ENCODE measurements around the gene TMED4. TPM values are rescaled to one million over a fixed set of nuclear protein-coding genes. Genes with fewer than 3 reads are reported as not detected.
"Not testable (repeated sequence)": the region's sequence is repeated elsewhere in the genome, so short reads cannot be mapped to it uniquely, and the experiment has no call there.

Gene TMED4
- total RNA-seq, 2 donors from 2014 or later: 97.9 to 104 TPM

- H3K4me1 Mint-ChIP-seq (ENCODE audit: low read depth in 2 of 2); H3K27ac Mint-ChIP-seq; DNase-seq (ENCODE audit: low spot score); H3K4me3 Mint-ChIP-seq; H3K9me3 Mint-ChIP-seq; H3K36me3 Mint-ChIP-seq; ATAC-seq: not testable (repeated sequence)
- peaks cover 21 to 23% of the 10 kb centered on the region in 2 donors for H3K27me3 Mint-ChIP-seq
Measured at GRCh38 chr7:44552473-44553005, 29.5 kb downstream of the TMED4 start.

GRCh38 chr7:44549457-44549856 is 32.6 kb downstream of the TMED4 start:
- peaks cover 25 to 32% of the 10 kb centered on the region in 2 donors for H3K27me3 Mint-ChIP-seq
- H3K4me1 Mint-ChIP-seq (ENCODE audit: low read depth in 2 of 2): no peaks in the 10 kb centered on the region
- DNase-seq (ENCODE audit: low spot score) (no peak), ATAC-seq (no peak)
- no peak overlapping the region for H3K27ac Mint-ChIP-seq
- H3K9me3 Mint-ChIP-seq: no peaks in the 10 kb centered on the region
- H3K4me3 Mint-ChIP-seq: no peak overlapping the region
- no peaks in the 10 kb centered on the region for H3K36me3 Mint-ChIP-seq

DNA sequence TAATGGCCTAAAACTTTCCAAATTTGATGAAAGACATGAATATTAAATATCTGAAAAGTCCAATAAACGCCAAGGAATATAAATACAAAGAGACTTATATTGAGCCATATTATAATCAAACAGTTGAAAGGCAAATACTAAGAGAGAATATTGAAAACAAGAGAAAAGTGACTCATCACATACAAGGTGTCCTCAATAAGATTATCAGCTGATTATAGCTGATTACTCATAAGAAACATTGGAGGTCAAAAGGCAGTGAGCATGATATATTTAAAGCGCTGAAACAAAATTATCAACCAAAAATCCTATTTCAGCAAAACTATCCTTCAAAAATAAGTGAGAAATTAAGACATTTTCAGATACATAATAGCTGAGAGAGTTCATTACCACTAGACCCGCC is 33.1 kb downstream of the TMED4 start:
- Mint-ChIP-seq H3K27me3 (peaks cover 25 to 32% of the 10 kb centered on the region in 2 donors), H3K36me3 (no peaks in the 10 kb centered on the region), H3K27ac (no peak overlapping the region), H3K4me1 (ENCODE audit: low read depth in 2 of 2) (no peaks in the 10 kb centered on the region), H3K9me3 (no peaks in the 10 kb centered on the region), H3K4me3 (no peak overlapping the region)
- DNase-seq (ENCODE audit: low spot score): no peak
- no peak for ATAC-seq

DNA sequence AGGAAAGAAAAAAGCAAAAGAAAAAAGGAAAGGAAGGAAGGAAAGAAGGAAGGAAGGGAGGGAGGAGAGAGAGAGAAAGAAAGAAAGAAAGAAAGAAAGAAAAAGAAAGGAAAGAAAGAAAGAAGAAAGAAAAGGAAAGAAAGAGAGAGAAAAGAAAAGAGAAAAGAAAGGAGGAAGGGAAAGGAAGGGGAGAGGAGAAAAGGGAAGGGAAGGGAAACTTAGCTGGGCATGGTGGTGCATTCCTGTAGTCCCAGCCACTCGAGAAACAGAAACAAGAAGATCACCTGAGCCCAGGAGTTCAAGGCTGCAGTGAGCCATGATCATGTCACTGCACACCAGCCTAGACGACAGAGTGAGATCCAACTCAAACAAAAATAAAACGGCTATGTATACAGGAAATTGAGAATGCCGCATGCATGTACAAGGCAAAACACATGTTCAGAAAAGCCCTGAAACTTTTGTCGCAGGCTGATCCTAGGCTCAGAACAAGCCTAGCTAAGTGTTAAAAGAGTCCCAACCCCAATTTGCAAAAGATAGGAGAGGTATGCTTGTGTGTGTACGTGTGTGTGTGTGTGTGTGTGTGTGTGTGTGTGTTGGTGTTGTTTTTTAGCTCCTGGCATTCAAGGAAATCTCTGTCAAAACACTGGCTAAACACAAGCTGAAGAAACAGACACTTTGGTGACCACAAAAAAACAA is 34.3 kb downstream of the TMED4 start:
- H3K27ac Mint-ChIP-seq: no peak overlapping the region
- ATAC-seq (no peak), DNase-seq (ENCODE audit: low spot score) (no peak)
- H3K4me1 Mint-ChIP-seq (ENCODE audit: low read depth in 2 of 2): no peaks in the 10 kb centered on the region
- H3K4me3 Mint-ChIP-seq: no peak overlapping the region
- no peaks in the 10 kb centered on the region for H3K36me3 Mint-ChIP-seq
- H3K9me3 Mint-ChIP-seq: no peaks in the 10 kb centered on the region
- H3K27me3 Mint-ChIP-seq: peaks cover 22 to 26% of the 10 kb centered on the region in 2 donors

DNA sequence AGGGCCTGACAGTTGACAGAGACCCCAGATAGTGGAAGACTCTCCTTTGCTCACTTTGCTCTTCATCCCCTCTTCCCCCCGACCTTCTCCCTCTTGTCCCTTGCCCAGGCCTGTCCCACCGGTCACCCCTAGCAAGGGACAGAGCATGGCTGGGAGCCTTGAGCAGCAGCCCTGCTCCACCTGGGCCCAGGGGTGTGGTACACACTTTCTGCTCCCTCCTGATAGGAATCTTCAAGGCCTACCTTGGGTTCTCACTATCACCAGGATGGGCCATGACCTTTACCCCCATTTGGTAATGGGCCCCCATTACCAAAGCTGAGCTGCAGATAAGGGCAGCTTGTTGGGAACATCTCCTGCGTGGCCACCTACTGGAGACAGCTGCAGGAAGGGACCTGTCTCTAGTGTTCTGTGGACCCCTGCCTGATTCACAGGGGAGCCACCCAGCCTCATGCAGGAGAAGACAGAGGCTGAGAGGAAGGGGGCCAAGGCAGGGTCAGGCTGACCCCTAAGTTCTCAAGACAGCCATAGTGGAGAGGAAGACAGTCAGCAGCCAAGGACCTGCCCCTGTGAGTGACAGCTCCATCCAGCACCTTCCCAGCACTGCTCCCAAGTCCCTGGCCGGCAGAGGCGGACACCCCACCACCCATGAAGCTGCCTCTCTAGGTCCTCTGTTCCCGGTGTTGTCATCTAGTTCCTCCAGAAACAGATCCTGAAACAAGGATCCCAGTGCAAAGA is 40.0 kb downstream of the TMED4 start:
- H3K27me3 Mint-ChIP-seq: peaks cover 0 to 6% of the 10 kb centered on the region in 2 donors
- H3K27ac Mint-ChIP-seq: no peak overlapping the region
- H3K36me3 Mint-ChIP-seq: no peaks in the 10 kb centered on the region
- H3K4me3 Mint-ChIP-seq: no peak overlapping the region
- no peaks in the 10 kb centered on the region for H3K9me3 Mint-ChIP-seq
- DNase-seq (ENCODE audit: low spot score): no peak
- no peak for ATAC-seq
- no peaks in the 10 kb centered on the region for H3K4me1 Mint-ChIP-seq (ENCODE audit: low read depth in 2 of 2)

- Mint-ChIP-seq H3K27ac (no peak within 1 kb of the TSS), H3K4me1 (ENCODE audit: low read depth in 2 of 2) (no peaks in the 10 kb centered on the region), H3K27me3 (no peaks in the 10 kb centered on the region), H3K4me3 (no peak within 1 kb of the TSS), H3K36me3 (no peaks in the 10 kb centered on the region), H3K9me3 (no peaks in the 10 kb centered on the region)
- DNase-seq (ENCODE audit: low spot score) (no peak), ATAC-seq (peak; percentile 8 to 12)
Measured at GRCh38 chr7:44541028-44541869, 40.8 kb downstream of the TMED4 start, which contains the start of gene NPC1L1. Gene NPC1L1 (minus strand): TSS chr7:44541330. CDS start chr7:44541259, 71 bp downstream.

DNA sequence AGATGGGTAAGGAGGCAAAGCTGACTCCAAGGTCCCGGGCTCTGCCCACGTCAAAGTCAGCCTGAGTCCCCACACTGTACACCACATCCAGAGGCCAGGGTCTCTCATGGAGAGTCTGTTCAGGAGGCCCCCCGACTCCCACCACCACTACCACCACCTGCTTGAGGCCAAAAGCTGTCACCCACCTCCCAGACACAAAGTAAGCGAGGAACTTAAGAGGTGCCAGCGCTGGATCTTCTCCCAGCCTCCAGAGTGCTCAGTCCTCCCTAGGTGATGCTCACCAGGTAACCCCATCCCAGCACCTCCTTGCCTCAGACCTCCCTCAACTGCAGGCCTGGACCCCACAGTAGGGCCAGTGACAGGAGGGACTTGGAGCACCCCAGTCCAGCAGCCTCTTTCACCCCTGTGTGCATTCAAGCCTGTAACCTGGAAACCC is 41.4 kb downstream of the TMED4 start:
- DNase-seq (ENCODE audit: low spot score) (no peak), ATAC-seq (peak in 1 of 2 donors; percentile 2)
- no peak overlapping the region for H3K27ac Mint-ChIP-seq
- no peaks in the 10 kb centered on the region for H3K9me3 Mint-ChIP-seq
- H3K4me3 Mint-ChIP-seq: no peak overlapping the region
- no peaks in the 10 kb centered on the region for H3K4me1 Mint-ChIP-seq (ENCODE audit: low read depth in 2 of 2)
- no peaks in the 10 kb centered on the region for H3K27me3 Mint-ChIP-seq
- H3K36me3 Mint-ChIP-seq: no peaks in the 10 kb centered on the region

DNA sequence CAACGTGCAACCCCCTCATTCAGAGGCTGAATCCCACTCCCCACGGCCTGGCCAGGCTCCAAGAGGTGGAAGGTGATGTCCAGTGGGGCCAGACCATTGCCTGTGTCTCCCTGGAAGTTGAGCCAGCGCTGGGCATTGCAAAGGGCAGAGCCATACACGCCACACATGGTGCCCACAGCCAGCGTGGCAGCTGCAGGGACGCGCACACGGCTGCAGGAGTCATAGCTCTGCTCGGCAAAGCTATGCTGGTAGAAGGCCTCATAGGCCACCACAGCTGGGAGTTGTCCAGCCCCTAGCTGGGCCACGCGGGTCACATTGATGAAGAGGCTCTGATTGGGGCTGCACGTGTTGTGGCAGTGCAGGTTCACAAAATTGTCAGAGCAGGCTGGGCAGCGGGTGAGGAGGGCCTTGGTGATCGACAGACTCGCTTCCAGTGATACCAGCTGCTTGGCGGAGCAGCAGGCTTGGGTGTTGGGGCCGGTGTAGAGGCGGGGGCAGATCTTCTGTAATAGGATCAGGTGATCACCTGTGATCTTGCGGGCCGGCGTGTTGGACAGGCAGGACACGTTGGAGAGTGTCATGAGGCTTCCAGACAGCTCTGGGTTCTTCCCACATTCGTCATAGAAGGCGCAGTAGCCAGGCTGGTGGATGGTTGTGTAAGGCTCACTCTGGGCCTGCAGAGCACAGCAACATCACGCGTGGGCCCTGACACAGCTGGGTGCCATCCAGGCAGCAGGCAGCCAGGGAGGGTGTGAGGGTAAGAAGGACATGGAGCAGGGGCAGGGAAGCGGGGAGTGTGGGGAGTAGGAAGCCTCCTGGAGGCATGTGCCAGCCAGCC is 42.1 kb downstream of the TMED4 start:
- ATAC-seq (peak; percentile 3 to 26), DNase-seq (ENCODE audit: low spot score) (no peak)
- no peak overlapping the region for H3K27ac Mint-ChIP-seq
- no peaks in the 10 kb centered on the region for H3K9me3 Mint-ChIP-seq
- H3K27me3 Mint-ChIP-seq: no peaks in the 10 kb centered on the region
- no peak overlapping the region for H3K4me3 Mint-ChIP-seq
- no peaks in the 10 kb centered on the region for H3K36me3 Mint-ChIP-seq
- no peaks in the 10 kb centered on the region for H3K4me1 Mint-ChIP-seq (ENCODE audit: low read depth in 2 of 2)

DNA sequence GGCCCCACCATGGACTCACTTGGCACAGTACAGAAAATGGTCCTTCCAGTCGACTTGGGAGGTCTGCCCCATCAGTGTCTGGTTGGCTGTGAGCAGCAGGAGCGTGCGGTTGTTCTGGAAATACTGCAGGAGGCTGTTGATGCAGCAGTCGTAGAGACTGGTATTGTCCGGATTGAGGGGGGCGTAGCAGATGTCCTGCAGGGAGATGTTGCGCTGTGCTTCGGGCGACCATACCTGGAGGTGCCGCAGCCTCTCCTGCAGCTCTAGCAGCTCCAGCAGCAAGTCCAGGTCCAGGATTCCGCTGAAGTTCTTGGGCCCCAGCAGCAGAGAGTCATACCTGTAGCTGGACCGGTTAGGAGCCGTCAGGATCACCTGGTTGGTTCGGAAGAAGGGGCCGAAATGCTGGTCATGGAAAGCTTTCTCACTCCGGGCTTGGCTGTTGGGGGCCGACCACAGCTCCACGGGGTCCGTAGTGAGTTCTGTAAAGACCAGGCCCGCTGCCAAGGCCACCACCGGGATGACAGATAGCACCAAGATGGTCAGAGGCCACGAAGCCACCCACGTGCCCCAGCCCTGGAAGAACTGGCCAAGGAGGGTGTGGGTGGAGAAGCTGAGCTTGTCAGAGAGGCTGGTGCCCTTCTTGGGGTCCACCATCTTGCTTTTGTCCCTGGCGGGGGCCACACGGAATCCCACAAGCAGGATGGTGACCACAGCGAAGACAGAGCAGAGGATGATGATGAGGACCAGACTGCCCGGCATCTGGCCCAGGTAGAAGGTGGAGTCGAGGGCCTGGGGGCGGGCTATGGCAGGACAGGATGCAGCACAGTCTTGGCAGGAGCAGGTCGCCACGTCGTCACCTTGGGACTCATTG is 43.0 kb downstream of the TMED4 start:
- Mint-ChIP-seq H3K9me3 (no peaks in the 10 kb centered on the region), H3K27ac (no peak overlapping the region), H3K4me1 (ENCODE audit: low read depth in 2 of 2) (no peaks in the 10 kb centered on the region), H3K36me3 (no peaks in the 10 kb centered on the region), H3K4me3 (no peak overlapping the region), H3K27me3 (no peaks in the 10 kb centered on the region)
- ATAC-seq: no peak
- no peak for DNase-seq (ENCODE audit: low spot score)

- no peak for ATAC-seq
- H3K9me3 Mint-ChIP-seq: no peaks in the 10 kb centered on the region
- DNase-seq (ENCODE audit: low spot score): no peak
- H3K4me1 Mint-ChIP-seq (ENCODE audit: low read depth in 2 of 2): no peaks in the 10 kb centered on the region
- H3K27me3 Mint-ChIP-seq: no peaks in the 10 kb centered on the region
- H3K4me3 Mint-ChIP-seq: no peak overlapping the region
- H3K27ac Mint-ChIP-seq: no peak overlapping the region
- H3K36me3 Mint-ChIP-seq: no peaks in the 10 kb centered on the region
Measured at GRCh38 chr7:44538093-44538797, 43.8 kb downstream of the TMED4 start.

DNA sequence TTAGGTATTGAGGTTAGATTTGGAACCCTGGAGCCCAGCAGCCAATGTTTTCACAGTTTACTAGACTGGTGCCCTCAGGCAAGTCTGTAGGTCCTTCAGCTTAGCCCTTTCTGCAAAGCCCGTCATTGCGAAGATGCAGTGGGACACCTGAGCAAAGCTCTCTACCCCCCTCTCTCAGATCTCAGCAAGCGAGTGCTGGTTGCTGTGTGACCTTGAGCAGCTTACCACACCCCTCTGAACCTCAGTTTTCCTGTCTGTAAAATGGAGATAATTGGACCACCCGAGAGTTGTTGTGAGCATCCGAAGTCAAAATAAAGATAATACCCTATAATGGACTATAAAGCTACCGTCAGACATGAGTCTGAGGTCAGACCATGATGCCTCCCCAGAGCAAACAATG is 44.6 kb downstream of the TMED4 start:
- ATAC-seq (no peak), DNase-seq (ENCODE audit: low spot score) (no peak)
- H3K4me1 Mint-ChIP-seq (ENCODE audit: low read depth in 2 of 2): no peaks in the 10 kb centered on the region
- H3K9me3 Mint-ChIP-seq: no peaks in the 10 kb centered on the region
- H3K4me3 Mint-ChIP-seq: no peak overlapping the region
- H3K36me3 Mint-ChIP-seq: no peaks in the 10 kb centered on the region
- no peak overlapping the region for H3K27ac Mint-ChIP-seq
- no peaks in the 10 kb centered on the region for H3K27me3 Mint-ChIP-seq

DNA sequence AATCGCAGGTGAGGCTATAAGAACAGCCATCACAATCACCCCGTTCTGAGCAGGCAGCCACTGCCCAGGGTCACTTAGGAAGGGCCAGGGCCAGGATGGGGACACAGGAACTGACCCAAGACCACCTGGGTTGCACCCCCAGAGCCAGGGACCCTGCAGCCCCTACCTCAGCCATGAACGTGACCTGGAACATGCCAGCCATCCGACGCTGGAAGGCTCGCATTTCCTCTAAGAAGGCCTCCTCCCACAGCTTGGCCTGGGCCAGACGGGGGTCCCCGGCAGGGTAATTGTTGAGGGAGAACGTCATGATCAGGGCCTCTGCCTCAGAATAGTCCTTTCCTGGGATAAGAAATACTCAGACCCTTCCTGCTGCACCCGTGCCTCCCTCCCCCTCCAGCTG is 45.9 kb downstream of the TMED4 start:
- H3K4me3 Mint-ChIP-seq: no peak overlapping the region
- DNase-seq (ENCODE audit: low spot score) (no peak), ATAC-seq (no peak)
- H3K4me1 Mint-ChIP-seq (ENCODE audit: low read depth in 2 of 2): no peaks in the 10 kb centered on the region
- no peak overlapping the region for H3K27ac Mint-ChIP-seq
- no peaks in the 10 kb centered on the region for H3K9me3 Mint-ChIP-seq
- H3K36me3 Mint-ChIP-seq: no peaks in the 10 kb centered on the region
- H3K27me3 Mint-ChIP-seq: peaks cover 0 to 2% of the 10 kb centered on the region in 2 donors

All from natural killer cell treated with Interleukin-12 subunit alpha and Interleukin-12 subunit beta and Interleukin-15 and Interleukin-18, amount 100 ng/mL, for 72 hours (primary cell).